GM12878 (cell line): ENCODE data around the gene NFATC2.

Experiments
- BACH1 ChIP-seq: fragments of 450-650 bp; IDR thresholded peaks from 2 replicates; pipeline ENCODE4 v1.6.1; 2017; ENCODE audit warnings: mild to moderate bottlenecking, borderline replicate concordance
- CEBPZ ChIP-seq: fragments of 150-350 bp; IDR thresholded peaks from 2 replicates; pipeline ENCODE4 v1.6.1; 2016; ENCODE audit warnings: low read depth, low read length
- SMAD1 ChIP-seq: fragments of 450-650 bp; IDR thresholded peaks from 2 replicates; pipeline ENCODE4 v1.6.1; 2018; ENCODE audit warnings: mild to moderate bottlenecking, low read depth; ENCODE audit not compliant: partially characterized antibody
- ZNF274 ChIP-seq: IDR thresholded peaks from one replicate; pipeline ENCODE4 v1.8.0; 2011; ENCODE audit not compliant: insufficient read length, insufficient read depth

GRCh38 chr20:51432875-51433274 lies 109.6 kb downstream of the NFATC2 start:
- TF ChIP-seq CEBPZ (no peak), BACH1 (no peak), SMAD1 (no peak), ZNF274 (no peak)
